ENCODE results near the gene ZNF507.
A peak's percentile ranks its signal among the peaks of the same experiment; 100 is the strongest.

Gene ZNF507

DNA sequence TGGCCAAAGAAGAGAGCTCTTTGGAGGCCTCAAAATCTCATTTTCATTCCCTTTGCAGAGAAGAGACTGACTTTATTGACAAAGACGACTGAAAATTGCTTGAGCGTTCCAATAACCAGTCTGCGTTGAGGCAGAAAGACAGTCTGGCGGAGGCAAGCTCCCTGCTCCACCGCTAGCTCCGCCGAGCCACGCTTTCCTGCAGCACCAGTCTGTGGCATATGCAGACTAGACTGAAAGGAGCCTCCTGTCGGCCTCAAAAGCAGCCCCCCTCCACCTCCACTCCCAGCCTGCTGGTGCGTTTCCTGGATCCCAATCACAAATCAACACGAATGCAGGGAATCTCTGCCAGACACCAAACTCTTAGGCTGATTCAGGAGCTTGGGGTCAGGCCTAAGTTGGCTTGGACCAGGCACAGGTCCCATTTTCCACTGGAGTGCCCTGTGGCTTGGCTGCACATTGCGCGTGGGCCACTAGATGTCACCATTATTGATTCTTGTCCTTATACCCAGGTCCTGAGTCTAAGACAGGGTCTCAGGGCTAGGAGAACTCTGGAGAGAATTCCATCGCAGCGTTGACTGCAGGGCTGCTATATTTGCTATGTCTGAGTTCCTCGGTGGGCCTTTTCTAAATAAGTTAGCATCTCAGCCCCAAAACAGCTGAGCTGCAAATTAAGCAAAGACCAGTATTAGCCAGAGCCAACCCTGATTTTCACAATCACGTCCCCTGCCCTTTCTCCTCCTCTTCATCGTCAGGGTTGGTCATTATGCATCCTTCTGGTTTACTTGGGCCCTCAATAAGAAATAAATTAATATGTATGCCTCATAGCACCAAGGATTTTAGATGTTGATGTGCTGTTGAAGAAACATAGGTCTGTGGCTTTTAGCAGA lies 5.2 kb upstream of the ZNF507 start:
- peak; percentile 40 for DNase-seq

DNA sequence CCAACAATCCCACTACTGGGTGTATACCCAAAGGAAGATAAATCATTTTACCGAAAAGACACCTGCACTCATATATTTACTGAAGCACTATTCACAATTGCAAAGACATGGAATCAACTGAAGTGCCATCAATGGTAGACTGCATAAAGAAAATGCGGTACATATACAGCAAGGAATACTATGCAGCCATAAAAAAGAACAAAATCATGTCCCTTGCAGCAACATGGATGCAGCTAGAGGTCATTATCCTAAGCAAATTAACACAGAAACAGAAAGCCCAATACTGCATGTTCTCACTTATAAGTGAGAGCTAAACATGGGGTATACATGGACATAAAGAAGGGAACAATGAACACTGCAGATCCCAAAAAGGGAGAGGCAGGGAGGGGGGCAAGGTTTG lies 2.7 kb upstream of the ZNF507 start:
- no peak for DNase-seq

DNA sequence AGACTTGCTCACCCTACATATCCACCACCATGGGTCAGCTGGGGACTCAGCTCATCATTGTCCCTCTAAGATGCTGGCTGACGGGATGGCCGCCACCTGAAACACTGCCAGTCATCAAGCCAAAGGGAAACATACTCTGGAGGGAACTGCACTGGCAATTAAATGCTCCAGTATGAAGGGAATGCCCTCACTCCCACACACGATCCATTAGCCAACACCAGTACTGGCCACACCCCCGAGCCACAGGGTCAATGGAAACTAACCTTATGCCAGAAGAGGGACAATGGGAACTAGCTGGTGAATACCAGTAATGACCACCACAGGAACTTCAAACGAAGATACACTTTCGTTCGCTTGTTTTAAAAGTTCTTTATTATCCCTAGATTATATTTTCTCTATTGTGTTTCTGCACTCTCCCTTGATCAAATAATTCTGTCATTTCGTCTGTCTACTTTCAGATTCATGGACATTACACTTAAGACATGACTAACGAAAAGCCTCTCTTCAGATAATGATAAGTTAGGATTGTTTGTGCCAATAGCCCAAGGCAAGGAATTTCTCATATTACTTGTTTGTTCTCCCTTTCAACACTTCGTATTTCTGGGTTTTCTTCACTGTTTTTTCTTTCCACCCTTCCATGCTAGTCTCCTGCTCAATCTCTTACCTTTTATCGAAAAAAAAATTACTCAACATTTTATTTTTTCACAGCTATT lies 1.7 kb upstream of the ZNF507 start:
- DNase-seq = no peak

DNA sequence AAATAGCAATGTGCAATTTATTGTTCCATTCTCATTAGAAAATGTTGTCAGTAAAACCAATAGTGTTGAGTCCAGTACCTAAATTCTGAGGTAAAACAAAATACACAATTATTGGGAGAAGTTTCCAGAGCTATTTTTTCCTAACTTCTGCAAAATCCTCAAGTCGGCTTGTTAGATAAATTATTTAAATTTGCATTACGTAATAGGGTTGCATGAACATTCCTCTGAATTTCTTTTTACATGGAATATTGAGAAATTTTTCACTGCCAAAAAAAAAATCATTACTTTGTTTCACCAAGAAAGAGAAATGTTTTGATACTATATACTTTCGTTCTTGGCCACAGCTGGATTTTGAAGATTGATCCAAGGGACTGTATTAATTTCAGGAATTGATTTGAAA lies 1.5 kb downstream of the ZNF507 start:
- no peak for DNase-seq

DNA sequence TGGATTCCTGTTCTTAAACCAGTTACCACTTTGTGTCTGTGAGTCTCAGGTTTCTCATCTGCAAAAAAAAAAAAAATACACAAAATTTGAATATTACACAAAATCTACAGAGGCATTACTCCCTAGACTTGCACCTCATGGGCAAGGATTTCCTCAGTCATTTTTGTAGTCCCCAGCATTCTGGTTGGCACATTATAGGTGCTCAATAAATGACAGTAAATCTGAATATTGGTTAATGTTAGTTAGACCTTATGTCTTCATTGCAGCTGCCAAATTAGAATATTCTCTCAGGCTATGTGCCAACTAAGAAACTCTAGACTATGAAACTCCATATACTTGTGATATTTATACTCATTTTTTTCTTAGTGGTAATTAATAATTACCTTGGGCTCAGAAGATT lies 2.2 kb downstream of the ZNF507 start:
- DNase-seq = no peak

DNA sequence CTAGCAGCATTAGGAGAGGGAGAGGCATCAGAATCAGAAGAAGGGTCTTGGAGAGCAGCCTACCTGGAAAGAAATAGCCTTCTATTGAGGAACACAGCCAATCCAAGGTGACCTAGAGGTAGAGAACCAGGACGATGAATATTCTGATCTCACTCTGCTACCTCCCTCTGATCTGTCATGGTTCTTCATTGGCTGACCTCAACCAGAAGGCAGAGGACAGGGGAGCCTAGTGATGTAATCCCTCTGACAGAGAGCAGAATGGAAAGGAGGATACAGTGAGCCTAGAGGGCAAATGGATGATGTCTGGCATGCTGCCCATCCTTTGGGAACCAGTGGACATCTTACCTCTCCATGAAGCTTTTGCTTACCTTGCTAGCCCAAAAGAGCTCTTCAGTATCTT lies 3.6 kb downstream of the ZNF507 start:
- DNase-seq = no peak

DNA sequence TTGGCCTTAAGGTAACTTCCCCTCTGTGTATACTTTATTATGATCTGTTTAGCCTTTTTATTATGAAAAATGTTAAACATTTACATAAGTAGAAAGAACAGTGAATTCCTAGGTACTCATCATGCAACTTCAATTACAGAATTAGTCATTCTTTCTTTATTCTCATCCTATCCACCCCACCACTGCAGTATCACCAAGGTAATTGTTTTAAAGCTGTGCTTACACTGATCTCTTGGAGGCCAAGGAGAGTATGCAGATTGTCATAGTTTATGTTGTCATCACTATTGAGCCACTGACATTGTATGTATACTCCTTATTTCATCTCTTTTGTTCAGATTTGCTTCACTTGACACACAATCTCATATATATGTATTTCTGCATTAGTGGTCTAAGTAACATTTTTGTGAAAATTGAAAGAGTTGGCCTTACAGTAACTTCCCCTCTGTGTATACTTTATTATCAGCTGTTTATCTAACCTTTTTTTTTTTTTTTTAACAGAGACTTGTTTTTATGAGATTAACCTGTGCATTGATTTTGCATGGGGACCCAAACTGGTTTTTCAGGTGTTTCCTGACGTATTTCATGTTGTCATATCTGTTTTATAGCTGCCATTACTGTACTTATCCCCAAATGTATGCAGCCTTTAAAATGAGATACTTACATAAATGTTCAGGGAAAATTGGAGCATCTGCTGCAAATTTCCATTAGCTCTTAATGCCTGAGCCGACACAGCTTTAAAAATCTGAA lies 4.5 kb downstream of the ZNF507 start:
- DNase-seq = no peak

DNA sequence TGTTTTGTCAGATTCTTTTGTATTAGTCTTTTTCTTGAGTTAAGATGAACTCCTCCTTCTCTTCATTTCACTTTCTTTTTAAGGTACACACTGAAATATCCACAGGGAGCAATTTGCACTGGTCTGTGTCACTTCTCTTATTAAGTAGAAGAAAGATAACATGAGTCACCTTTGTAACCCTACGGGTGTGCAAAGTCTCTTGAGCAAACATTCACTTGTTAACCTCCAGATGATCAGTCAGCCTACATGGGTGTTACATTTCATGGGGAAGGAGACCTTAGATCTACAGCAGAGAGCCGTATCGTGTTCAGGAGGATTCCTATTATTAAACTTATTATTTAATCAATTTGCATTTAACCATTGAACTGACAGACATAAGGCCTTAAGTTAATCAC lies 5.1 kb downstream of the ZNF507 start:
- DNase-seq = no peak

DNA sequence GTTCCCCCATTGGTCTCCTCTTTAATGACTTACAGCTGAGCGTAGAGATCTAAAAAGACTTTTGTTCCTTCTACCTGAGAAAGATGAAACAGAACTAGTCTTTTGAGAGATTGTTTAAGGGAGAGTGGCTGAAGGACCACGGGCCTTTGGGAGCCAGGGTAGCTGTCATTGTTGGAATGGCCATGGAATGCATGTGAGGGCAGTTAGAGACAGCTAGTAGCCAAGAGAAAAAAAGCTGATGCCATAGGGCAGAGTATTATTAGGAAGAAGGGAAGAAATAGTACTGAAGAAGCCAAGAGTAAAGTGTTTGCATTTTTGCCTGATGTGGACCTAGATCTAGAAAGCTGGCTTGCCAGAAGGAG lies 5.6 kb downstream of the ZNF507 start:
- DNase-seq = no peak

DNA sequence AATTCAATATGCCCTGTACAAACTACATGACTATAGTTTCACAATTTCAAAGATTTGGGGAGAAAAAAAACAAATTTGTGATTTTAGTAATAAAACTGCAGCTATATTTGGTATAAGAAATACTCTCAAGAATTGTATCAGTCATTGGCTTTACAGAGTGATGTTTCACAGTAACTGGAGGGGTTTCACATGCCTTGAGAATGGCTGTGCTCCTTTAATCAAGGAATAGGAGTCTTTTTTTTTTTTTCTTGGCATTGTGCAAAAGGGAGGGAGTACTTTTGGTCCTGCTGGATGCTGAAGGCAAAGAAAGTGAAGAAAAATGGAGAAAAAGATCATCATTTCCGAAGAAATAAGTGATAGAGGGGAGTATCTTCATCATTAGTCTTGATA lies 6.8 kb downstream of the ZNF507 start:
- DNase-seq = no peak

DNA sequence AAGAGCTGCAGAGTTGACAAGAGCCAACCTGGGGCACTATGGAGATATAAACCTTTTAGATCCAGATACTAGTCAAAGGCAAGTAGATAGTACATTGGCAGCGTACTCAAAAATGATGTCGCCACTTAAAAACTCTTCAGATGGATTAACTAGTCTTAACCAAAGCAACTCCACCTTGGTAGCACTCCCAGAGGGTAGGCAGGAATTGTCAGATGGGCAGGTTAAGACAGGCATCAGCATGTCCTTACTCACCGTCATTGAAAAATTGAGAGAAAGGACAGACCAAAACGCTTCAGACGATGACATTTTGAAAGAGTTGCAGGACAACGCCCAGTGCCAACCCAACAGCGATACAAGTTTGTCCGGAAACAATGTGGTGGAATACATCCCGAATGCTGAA lies 8.9 kb downstream of the ZNF507 start:
- DNase-seq = no peak

DNA sequence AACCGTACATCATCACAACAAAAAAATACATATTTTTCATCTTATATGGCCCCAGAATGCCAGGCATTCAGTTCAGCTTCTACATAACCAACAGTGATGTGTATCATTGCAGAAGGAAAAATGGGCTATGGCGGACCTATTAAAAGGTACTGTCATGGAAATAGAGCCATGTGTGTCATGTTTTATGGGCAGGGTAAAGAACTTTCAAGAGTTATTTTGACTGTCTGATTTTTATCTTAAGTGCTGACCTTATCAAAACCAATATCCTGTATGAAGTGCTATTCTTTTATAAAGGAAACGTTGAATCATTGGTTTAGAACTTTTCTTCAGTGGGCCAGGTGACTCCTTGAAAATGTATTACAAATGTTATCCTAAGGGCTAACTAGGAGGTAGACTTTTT lies 9.9 kb downstream of the ZNF507 start:
- no peak for DNase-seq

DNA sequence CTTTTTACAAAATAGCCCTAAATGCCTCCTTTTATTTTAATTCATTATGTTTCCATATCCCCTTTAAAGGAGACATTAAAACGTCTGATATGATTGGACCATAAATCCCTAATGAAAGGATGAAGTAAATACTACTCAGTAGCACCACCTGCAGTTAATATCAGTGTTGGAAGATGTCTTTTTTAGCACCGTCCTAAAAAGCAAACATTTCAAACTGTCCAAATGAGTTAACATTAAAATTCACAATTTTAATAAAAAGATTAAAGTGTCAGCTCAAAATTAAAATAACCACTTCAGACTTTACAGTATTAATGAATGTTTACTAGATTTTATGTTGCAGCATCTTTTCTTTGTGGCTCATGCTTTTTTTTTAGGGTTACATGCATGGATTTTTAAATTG lies 12.3 kb downstream of the ZNF507 start:
- DNase-seq = no peak

DNA sequence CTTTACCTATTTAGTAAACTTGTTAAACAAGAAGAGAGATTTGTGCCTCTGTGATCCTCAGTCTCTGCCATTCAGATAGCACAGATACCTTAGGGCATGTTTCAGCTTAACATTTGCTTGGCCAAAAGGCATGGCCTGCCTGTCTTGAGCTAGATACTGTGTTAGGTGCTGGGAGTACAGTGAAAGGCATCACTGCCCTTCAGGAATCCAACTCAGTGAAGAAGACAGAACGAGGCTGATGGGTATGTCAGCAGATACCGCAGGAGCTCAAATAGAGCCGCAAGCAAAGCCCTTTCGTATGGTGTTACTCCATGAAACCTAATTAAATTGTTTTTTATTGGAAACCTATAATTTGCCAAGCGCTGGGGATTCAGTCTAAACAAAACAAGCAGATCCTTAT lies 12.9 kb downstream of the ZNF507 start:
- DNase-seq = no peak

DNA sequence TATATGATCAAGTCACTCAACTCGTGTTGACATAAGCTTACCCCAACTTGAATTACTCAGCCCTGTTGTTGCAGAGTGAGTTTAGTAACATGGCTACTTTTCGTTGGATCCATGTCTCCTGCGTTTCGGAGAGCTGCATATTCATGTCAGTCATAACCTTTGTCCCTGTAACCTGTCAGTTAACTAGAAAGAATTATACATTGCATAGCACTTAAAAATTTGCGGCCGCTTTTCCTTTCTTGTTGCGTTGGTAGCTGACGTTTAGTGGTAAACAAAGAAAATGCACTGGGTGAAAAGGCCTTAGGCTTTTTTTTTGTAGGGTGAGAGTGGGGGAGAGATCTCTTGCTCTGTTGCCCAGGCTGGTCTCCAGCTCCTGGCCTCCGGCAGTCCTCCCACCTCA lies 14.2 kb downstream of the ZNF507 start:
- no peak for DNase-seq

DNA sequence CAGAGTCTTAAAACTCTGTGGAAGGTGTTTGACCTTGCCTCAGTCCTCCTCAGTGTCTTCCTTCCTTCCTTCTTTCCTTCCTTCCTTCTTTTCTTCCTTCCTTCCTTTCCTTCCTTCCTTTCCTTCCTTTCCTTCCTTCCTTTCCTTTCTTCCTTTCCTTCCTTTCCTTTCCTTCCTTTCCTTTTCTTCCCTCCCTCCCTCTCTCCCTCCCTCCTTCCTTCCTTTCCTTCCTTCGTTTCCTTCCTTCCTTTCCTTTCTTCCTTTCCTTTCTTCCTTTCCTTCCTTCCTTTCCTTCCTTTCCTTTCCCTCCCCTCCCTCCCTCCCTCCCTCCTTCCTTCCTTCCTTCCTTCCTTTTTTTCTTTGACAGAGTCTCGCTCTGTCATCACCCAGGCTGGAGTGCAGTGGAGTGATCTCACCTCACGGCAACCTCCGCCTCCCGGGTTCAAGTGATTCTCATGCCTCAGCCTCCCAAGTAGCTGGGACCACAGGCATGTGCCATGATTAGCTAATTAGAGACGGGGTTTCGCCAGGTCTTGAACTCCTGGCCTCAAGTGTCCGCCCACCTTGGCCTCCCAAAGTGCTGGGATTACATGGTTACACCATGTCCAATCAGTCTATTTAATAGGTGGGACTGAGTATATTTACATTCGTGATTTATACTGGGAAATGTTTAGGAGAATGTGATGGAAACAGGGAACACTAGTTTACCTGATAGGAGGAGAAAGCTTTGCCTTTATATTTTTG lies 16.3 kb downstream of the ZNF507 start:
- DNase-seq = no peak

DNA sequence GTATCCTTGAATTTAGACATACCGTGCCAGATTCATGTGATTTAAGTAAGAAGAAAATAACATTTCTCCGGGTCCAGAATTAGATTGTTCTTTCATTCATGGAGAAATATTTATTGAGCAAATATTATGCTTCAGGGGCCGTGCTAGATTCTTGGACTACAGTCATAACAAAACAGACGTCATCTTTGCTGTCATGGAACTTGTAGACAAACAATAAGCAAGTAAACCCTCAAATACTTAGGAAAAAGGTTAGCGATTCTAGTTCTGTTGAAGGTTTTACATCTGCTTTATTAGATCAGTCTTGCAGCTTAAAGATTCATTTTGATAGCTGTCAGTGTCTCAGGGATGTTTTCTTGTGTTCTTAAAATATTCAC lies 16.9 kb downstream of the ZNF507 start:
- DNase-seq = no peak

DNA sequence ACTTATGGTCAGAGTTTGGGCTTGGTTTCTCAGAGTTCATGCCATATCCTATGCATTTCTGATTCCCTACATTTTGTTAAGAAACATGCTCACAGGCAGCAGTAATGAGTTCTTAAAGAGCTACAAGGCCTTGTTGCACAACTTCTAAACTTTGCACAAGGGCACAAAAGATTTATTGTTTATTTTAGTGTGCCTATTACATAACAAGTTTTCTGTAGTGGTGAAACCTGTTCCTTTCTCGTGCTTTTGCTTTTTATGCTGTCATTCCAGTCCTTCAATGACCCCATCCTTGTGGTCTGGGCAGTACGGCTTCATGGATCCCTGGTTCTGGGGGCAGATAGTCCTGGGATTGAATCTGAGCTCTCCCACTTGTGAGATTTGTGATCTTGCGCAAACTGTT lies 17.8 kb downstream of the ZNF507 start:
- DNase-seq = no peak

DNA sequence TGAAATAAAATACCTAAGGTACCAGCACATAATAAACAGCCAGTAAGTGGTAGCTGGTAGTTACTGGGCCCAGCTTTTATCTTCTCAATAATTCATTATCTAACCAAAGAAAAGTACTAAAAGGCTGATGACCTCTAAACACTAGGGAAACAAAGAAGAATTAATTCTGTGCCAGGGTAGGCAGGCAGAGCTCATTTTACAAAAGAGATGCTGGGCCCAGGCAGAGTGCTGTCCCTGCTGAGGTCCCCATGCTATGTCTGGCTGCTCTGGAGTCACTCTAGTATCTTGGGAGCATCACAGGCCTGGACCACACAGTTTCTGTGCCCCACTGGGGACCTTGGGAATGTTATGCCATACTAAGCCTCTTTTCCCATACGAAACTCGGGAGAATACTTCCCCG lies 18.2 kb downstream of the ZNF507 start:
- DNase-seq = no peak

DNA sequence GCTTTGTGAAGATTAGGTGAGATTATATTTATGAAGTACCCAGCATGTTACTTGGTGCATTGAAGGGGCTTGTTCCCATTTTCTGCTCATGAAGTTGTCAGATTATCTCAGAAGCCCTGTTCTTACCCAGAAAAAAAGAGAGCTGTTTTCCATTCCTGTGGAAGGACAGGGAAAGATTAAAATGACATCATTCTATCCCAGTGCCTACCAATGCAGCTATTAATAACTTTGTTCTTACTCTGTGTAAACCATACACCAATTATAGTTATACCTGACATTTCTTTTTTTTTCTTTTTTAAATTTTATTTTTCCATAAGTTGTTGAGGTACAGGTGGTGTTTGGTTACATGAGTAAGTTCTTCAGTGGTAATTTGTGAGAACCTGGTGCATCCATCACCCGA lies 18.6 kb downstream of the ZNF507 start:
- no peak for DNase-seq

DNA sequence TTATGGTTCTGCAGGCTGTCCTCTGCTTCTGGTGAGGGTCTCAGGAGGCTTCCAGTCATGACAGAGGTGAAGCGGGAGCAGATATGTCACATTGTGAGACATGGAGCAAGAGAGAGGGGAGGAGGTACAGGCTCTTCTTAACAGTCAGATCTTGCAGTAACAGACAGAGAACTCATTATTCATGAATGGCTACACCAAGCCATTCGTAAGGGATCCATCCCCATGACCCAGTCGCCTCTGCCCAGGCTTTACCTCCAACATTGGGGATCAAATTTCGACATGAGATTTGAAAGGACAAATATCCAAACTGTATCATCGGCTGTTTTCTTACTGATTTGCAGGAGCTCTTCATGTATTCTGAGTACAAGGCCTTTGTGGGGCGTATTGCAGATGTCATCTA lies 21.7 kb downstream of the ZNF507 start:
- DNase-seq = no peak

DNA sequence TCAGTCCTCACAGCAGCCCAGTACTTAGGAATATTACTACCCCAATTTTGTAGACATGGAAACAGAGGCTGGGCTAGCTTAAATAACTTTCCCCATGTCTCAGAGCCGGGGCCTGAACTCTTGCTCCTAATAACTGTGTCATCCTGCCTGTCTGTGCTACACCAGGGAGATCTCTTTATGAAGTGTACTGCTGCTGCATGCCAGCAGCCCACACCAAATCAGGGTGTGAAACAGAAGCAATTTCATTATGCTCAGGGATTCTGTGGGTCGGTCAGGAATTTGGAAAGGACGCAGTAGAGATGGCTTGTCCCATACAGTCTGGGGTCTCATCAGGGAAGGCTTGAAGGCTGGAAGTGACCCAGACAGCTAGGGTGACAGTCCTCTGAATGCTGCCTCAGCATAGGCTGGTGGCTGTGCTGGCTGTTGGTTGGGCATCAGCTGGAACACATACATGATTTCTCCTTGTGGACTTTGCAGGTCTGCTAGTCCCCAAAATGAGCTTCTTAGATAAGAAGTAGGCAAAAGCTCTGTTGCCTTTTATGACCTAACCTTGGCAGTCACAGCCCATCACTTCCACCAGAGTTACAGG lies 22.6 kb downstream of the ZNF507 start:
- DNase-seq = no peak

DNA sequence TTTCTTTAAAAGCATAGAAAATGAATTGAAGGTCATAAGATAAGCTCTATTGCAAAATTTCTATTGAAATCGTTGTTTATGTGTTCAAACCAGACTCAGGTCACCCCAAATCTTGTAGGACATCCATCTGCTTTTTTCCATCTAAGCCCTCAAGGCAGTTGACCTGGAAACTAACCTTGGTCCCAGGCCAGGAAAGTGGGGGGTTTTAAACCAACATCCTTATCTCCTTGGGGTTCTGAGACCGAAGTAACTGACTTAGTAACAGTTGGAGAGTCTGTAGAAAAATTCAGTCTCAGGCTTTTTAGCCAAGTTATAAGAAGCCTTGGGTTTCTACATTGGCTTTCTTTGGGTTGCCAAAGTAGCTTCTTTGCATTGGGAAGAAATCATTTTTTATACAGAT lies 23.4 kb downstream of the ZNF507 start:
- no peak for DNase-seq
